Measurements from ENCODE around the gene SRRM5.

GRCh38 chr19:43634872-43635560 is 23.1 kb downstream of the SRRM5 start:
- no peak for TF ChIP-seq CTCF (IDR thresholded peaks at IDR 0.05; ENCODE audit: low read depth, low read length, missing input control)
- no peak for TF ChIP-seq FOXA1 (IDR thresholded peaks at IDR 0.05)
- no peak for TF ChIP-seq YY1 (IDR thresholded peaks at IDR 0.05)

All from liver (tissue), 2 donors.